Small intestine (tissue), 7 donors: ENCODE data around the gene CAPN15. TPM values are rescaled to one million over a fixed set of nuclear protein-coding genes. Genes with fewer than 3 reads are reported as not detected.

Experiments
- DNase-seq, 2 donors: peaks; one replicate each; pipeline versions ENCODE4 v3.0.0 to v3.0.0-alpha.2; 2013
- FAIRE-seq: peaks from 2 replicates; lab custom pipeline; 2012; peaks lifted over from hg19 to GRCh38; lab: Jason Lieb, UNC
- H3K27ac ChIP-seq, 3 donors: one replicate each; pipeline ENCODE4 v1.5.1; 2013; ENCODE audit warnings: low read length in 2 of 3, mild to moderate bottlenecking in 2 of 3, control low read depth in 1 of 3, inconsistent platforms in 1 of 3, low read depth in 1 of 3, moderate library complexity in 1 of 3
- H3K27me3 ChIP-seq, 3 donors: one replicate each; pipeline ENCODE4 v1.6.1; 2013; ENCODE audit warnings: low read length in 3 of 3, inconsistent platforms in 1 of 3; ENCODE audit not compliant: control insufficient read depth in 3 of 3, insufficient read depth in 3 of 3
- H3K36me3 ChIP-seq, 3 donors: one replicate each; pipeline ENCODE4 v1.6.1; 2013; ENCODE audit warnings: low read length in 3 of 3, inconsistent platforms in 1 of 3, low read depth in 1 of 3, mild to moderate bottlenecking in 1 of 3, moderate library complexity in 1 of 3; ENCODE audit not compliant: control insufficient read depth in 3 of 3, insufficient read depth in 2 of 3
- H3K4me1 ChIP-seq, 3 donors: one replicate each; pipeline ENCODE4 v1.6.1; 2013; ENCODE audit warnings: low read length in 2 of 3, inconsistent platforms in 1 of 3, low read depth in 1 of 3, mild to moderate bottlenecking in 1 of 3, moderate library complexity in 1 of 3; ENCODE audit not compliant: control insufficient read depth in 3 of 3, insufficient read depth in 2 of 3
- H3K4me3 ChIP-seq, 3 donors: one replicate each; pipeline ENCODE4 v1.5.1; 2013; ENCODE audit warnings: low read length in 3 of 3, control low read depth in 1 of 3, inconsistent platforms in 1 of 3, low read depth in 1 of 3, mild to moderate bottlenecking in 1 of 3, moderate library complexity in 1 of 3
- H3K9me3 ChIP-seq, 2 donors: one replicate each; pipeline ENCODE4 v1.6.1; 2013; ENCODE audit warnings: low read depth in 1 of 2, low read length in 1 of 2; ENCODE audit not compliant: control insufficient read depth in 2 of 2, insufficient read depth in 1 of 2
- WGBS, 3 donors: extraction: QIAGEN DNeasy Blood & Tissue Kit; methylation state at CpG; one replicate each; pipeline ENCODE4 v1.1.7; 2013; 5-methylcytosine and 5-hydroxymethylcytosine counted together
- polyA plus RNA-seq, 4 donors: library from polyadenylated mRNA; stranded (reverse) in 3 of 4; unstranded in 1 of 4; fragments of 200-250 nt in 3 of 4; fragments of 120-200 nt in 1 of 4; gene quantifications; one replicate each; pipeline versions ENCODE4 v1.2.1 to v1.2.3, GENCODE V29; 2013
- donor health status: healthy with polysubstance abuse.
- donor health status: control.
- donor health status: control.
- donor health status: Bipolar disorder and iron deficiency.
- donor health status: healthy.

The CAPN15 gene
- polyA plus RNA-seq, 4 donors = 51.3 to 105 (median 70.2) TPM

- DNase-seq = no peak
- no peak overlapping the region for H3K27ac ChIP-seq
- no peak overlapping the region for H3K4me3 ChIP-seq
- no peak for FAIRE-seq
- WGBS, 3 donors = 89 to 92% (median 91%) methylated on average over 33 to 35 of the region's 35 CpGs
- H3K27me3 ChIP-seq = no peaks in the 10 kb centered on the region
- peaks cover 0 to 21% (median 0%) of the 10 kb centered on the region in 3 donors for H3K4me1 ChIP-seq
- peaks cover 5 to 87% (median 11%) of the 10 kb centered on the region in 3 donors for H3K36me3 ChIP-seq
- H3K9me3 ChIP-seq = no peaks in the 10 kb centered on the region
Measured at GRCh38 chr16:519841-520687, 7.4 kb upstream of the CAPN15 start.

DNA sequence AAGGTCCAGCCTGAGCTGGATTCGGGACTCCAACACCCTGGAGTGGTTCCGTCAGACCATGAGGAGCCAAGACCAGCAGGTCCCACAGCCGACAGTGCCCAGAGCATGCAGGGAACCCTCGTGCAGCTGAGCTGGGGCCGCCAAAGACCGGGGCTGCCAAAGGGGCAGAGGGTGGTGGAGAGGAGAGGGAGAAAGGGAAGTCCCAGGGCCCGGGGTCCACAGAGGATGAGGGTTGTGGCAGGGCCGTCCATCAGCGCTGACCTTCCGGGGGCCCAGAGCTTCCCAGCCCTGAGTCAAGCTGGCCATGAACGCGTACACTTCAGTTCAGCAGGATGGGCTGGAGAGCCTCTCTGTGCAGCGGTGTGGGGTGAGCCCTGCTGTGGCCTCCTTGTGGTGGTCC lies 6.7 kb upstream of the CAPN15 start:
- FAIRE-seq (no peak), DNase-seq (no peak)
- no peak overlapping the region for H3K27ac ChIP-seq
- H3K9me3 ChIP-seq = no peaks in the 10 kb centered on the region
- no peaks in the 10 kb centered on the region for H3K27me3 ChIP-seq
- peaks cover 5 to 84% (median 9%) of the 10 kb centered on the region in 3 donors for H3K36me3 ChIP-seq
- H3K4me1 ChIP-seq = peaks cover 0 to 28% (median under 1%) of the 10 kb centered on the region in 3 donors
- WGBS, 3 donors = 84 to 92% (median 88%) methylated on average over 10 to 13 of the region's 13 CpGs
- H3K4me3 ChIP-seq = no peak overlapping the region

DNA sequence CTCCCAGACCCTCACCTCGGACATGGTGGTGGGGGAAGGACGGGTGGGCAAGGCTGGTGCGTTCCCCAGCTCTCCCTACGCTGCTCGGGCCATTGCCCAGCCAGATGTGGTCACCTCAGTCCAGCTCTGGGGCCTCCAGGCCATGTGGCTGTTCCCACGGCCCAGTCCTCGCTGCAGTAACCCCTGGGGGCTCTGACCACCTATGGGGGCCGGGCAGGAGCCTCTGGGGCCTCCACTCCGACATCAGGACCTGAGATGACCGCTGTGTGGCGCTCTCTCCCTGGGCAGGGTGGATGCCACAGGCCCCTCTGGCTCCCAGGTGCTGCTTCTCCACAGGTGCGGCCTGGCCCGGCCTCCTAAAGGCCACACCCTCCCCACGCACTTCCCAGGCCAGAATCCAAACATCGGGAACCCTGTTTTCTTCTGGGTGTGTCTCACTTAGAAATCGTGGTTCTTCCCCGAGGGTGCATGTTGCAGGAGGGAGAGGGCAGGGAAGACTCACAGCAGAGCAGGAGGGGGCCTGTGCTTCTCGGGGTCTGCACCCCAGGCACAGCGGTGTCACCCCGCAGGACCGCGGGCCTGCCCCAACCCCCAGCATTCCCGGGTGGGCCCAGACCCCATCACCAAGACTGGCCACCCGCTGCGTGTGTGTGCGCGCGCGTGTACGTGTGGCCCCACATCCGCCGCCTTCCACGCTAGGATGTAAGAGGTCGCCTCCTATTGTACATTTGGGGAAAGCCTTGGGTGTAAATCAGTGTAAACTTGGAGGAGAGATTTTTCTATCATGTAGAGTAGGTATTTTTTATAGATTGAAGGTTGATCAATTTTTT lies 5.9 kb upstream of the CAPN15 start:
- peaks cover 5 to 76% (median 5%) of the 10 kb centered on the region in 3 donors for H3K36me3 ChIP-seq
- DNase-seq = peak; percentile 58 to 85
- H3K9me3 ChIP-seq = no peaks in the 10 kb centered on the region
- no peak for FAIRE-seq
- no peak overlapping the region for H3K27ac ChIP-seq
- WGBS, 3 donors = 50 to 73% (median 60%) methylated on average over 34 of the region's 34 CpGs
- H3K27me3 ChIP-seq = no peaks in the 10 kb centered on the region
- H3K4me3 ChIP-seq = no peak overlapping the region
- H3K4me1 ChIP-seq = peaks cover 0 to 35% (median 6%) of the 10 kb centered on the region in 3 donors

- no peak for FAIRE-seq
- no peaks in the 10 kb centered on the region for H3K9me3 ChIP-seq
Measured at GRCh38 chr16:522320-523096, 5.0 kb upstream of the CAPN15 start.

GRCh38 chr16:523097-523741 lies 4.3 kb upstream of the CAPN15 start:
- H3K4me1 ChIP-seq = peaks cover 0 to 37% (median 6%) of the 10 kb centered on the region in 3 donors
- H3K4me3 ChIP-seq = no peak overlapping the region
- no peaks in the 10 kb centered on the region for H3K27me3 ChIP-seq
- DNase-seq (no peak), FAIRE-seq (no peak)
- peaks cover 4 to 62% (median 5%) of the 10 kb centered on the region in 3 donors for H3K36me3 ChIP-seq
- 84 to 93% (median 92%) methylated on average over 22 of the region's 22 CpGs for WGBS, 3 donors
- no peak overlapping the region for H3K27ac ChIP-seq
- no peaks in the 10 kb centered on the region for H3K9me3 ChIP-seq

More at GRCh38 chr16:522320-523096, 5.0 kb upstream of the CAPN15 start:
- Histone ChIP-seq H3K4me3 (no peak overlapping the region), H3K27ac (peak overlapping the region in 1 of 3 donors; percentile 12), H3K36me3 (peaks cover 4 to 67% (median 5%) of the 10 kb centered on the region in 3 donors), H3K4me1 (peaks cover 0 to 37% (median 6%) of the 10 kb centered on the region in 3 donors), H3K27me3 (no peaks in the 10 kb centered on the region)
- WGBS, 3 donors = 57 to 70% (median 62%) methylated on average over 23 of the region's 23 CpGs
- DNase-seq = peak in 1 of 2 donors; percentile 31

GRCh38 chr16:524274-525040 lies 3.1 kb upstream of the CAPN15 start:
- 65 to 79% (median 68%) methylated on average over 24 of the region's 24 CpGs for WGBS, 3 donors
- no peak overlapping the region for H3K4me3 ChIP-seq
- DNase-seq (no peak), FAIRE-seq (no peak)
- H3K36me3 ChIP-seq = peaks cover 2 to 53% (median 5%) of the 10 kb centered on the region in 3 donors
- H3K4me1 ChIP-seq = peaks cover 6 to 44% (median 7%) of the 10 kb centered on the region in 3 donors
- H3K27ac ChIP-seq = peak overlapping the region in 1 of 3 donors; percentile 91
- no peaks in the 10 kb centered on the region for H3K9me3 ChIP-seq
- no peaks in the 10 kb centered on the region for H3K27me3 ChIP-seq

DNA sequence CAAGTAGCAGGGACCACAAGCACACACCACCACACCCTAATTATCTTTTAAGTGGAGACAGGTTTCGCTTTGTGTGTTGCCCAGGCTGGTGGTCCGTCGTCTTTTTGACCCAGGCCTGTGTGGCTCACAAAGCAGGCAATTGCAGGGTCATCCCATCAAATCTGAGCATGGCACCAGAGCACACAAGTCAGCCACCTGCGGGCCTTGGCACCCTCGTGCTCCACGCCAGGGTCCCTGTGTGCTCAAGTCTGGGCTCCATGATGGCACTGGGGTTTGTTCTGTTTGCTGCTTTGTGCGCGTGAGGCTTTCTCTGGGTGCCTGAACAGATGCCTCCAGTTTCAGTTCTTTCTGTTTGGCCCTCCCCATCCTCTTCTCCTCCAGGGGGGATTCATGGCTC lies 2.4 kb upstream of the CAPN15 start:
- WGBS, 3 donors = 78 to 91% (median 83%) methylated on average over 8 of the region's 8 CpGs
- Histone ChIP-seq H3K4me3 (no peak overlapping the region), H3K9me3 (no peaks in the 10 kb centered on the region), H3K4me1 (peaks cover 9 to 51% (median 12%) of the 10 kb centered on the region in 3 donors), H3K27ac (peak overlapping the region; percentile 46 to 97 (median 91)), H3K36me3 (peaks cover 0 to 53% (median 5%) of the 10 kb centered on the region in 3 donors), H3K27me3 (no peaks in the 10 kb centered on the region)
- DNase-seq (no peak), FAIRE-seq (no peak)
